Measurements from ENCODE around the gene GBE1.

GBE1 gene

GRCh38 chr3:81716870-81717509 lies 44.5 kb downstream of the GBE1 start:
- Histone ChIP-seq H3K27ac (no peak overlapping the region), H3K27me3 (replicated peaks) (no peaks in the 10 kb centered on the region), H3K4me3 (ENCODE audit: low read depth, low read length) (no peak overlapping the region), H3K36me3 (replicated peaks) (no peaks in the 10 kb centered on the region)
- DNase-seq, result no peak
- TF ChIP-seq, protein P1, sequence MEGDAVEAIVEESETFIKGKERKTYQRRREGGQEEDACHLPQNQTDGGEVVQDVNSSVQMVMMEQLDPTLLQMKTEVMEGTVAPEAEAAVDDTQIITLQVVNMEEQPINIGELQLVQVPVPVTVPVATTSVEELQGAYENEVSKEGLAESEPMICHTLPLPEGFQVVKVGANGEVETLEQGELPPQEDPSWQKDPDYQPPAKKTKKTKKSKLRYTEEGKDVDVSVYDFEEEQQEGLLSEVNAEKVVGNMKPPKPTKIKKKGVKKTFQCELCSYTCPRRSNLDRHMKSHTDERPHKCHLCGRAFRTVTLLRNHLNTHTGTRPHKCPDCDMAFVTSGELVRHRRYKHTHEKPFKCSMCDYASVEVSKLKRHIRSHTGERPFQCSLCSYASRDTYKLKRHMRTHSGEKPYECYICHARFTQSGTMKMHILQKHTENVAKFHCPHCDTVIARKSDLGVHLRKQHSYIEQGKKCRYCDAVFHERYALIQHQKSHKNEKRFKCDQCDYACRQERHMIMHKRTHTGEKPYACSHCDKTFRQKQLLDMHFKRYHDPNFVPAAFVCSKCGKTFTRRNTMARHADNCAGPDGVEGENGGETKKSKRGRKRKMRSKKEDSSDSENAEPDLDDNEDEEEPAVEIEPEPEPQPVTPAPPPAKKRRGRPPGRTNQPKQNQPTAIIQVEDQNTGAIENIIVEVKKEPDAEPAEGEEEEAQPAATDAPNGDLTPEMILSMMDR (IDR thresholded peaks at IDR 0.05; ENCODE audit: low read depth, low read length, missing control alignments), result no peak
- in situ Hi-C loops (cut with HindIII; ENCODE audit: low pct_ligation_motif_present, low sequenced_read_pairs), result no loop called here

DNA sequence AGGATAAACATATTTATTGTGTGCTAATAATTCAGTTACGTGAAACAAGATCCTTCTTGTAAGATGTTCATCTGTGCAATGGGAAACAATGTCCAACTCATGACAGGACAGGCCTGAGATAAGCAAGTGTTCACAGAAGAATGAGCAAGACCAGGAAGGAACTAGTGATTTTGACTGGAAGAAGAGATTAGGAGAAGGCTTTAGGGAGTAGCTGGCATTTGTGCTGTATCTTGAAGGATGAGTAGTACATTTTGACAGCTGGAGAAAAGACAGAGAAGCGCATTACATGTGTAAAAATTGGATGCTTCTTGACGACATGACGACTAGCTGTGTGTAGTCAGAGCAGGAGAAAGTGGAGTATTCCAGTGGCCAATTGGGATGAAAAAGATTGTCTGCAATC lies 48.4 kb downstream of the GBE1 start:
- TF ChIP-seq, protein P1 (IDR thresholded peaks at IDR 0.05; ENCODE audit: low read depth, low read length, missing control alignments), result no peak
- Histone ChIP-seq H3K27me3 (replicated peaks) (no peaks in the 10 kb centered on the region), H3K36me3 (replicated peaks) (no peaks in the 10 kb centered on the region), H3K4me3 (ENCODE audit: low read depth, low read length) (no peak overlapping the region), H3K27ac (no peak overlapping the region)
- in situ Hi-C loops (cut with HindIII; ENCODE audit: low pct_ligation_motif_present, low sequenced_read_pairs), result no loop called here
- DNase-seq, result no peak

GRCh38 chr3:81709606-81710005 lies 51.8 kb downstream of the GBE1 start:
- H3K27me3 ChIP-seq (replicated peaks), result no peaks in the 10 kb centered on the region
- TF ChIP-seq, protein P1 (IDR thresholded peaks at IDR 0.05; ENCODE audit: low read depth, low read length, missing control alignments), result no peak

DNA sequence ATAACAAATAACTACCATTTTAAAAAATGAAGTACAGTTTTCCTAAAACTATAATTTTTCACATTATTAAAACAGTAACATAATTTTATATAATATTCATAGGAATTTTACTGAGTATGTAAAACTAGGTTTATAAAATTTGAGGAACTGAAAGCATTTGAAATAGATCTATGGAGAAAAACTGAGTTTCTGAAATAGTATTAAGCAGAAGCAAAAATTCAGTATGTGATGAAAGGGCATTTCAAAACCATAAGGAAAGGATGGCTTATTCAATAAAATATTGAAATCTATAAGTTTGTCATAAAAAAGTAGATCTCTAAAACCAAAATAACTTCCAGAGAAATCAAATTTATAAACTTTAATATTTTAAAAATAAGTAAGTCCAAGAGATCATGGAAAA lies 53.4 kb downstream of the GBE1 start:
- Histone ChIP-seq H3K27me3 (replicated peaks) (no peaks in the 10 kb centered on the region), H3K27ac (no peak overlapping the region), H3K36me3 (replicated peaks) (no peaks in the 10 kb centered on the region), H3K4me3 (ENCODE audit: low read depth, low read length) (no peak overlapping the region)
- no peak for DNase-seq
- TF ChIP-seq, protein P1 (IDR thresholded peaks at IDR 0.05; ENCODE audit: low read depth, low read length, missing control alignments), result no peak
- in situ Hi-C loops (cut with HindIII; ENCODE audit: low pct_ligation_motif_present, low sequenced_read_pairs), result no loop called here

More at GRCh38 chr3:81709606-81710005, 51.8 kb downstream of the GBE1 start:
- in situ Hi-C loops (cut with HindIII; ENCODE audit: low pct_ligation_motif_present, low sequenced_read_pairs), result no loop called here
- Histone ChIP-seq H3K4me3 (ENCODE audit: low read depth, low read length) (no peak overlapping the region), H3K27ac (no peak overlapping the region), H3K36me3 (replicated peaks) (no peaks in the 10 kb centered on the region)
- DNase-seq, result no peak

- DNase-seq, result no peak
- in situ Hi-C loops (cut with HindIII; ENCODE audit: low pct_ligation_motif_present, low sequenced_read_pairs), result no loop called here
- H3K36me3 ChIP-seq (replicated peaks), result no peaks in the 10 kb centered on the region
Observed at GRCh38 chr3:81702126-81702525, 59.3 kb downstream of the GBE1 start.

More at GRCh38 chr3:81702126-81702525, 59.3 kb downstream of the GBE1 start:
- no peak overlapping the region for H3K27ac ChIP-seq
- TF ChIP-seq, protein P1 (IDR thresholded peaks at IDR 0.05; ENCODE audit: low read depth, low read length, missing control alignments), result no peak
- H3K27me3 ChIP-seq (replicated peaks), result no peaks in the 10 kb centered on the region
- no peak overlapping the region for H3K4me3 ChIP-seq (ENCODE audit: low read depth, low read length)
